ENCODE results near the gene DIP2C. TPM values are rescaled to one million over a fixed set of nuclear protein-coding genes. Genes with fewer than 3 reads are reported as not detected.

The DIP2C gene
- total RNA-seq, 1 donor from 2014 or later = 0.53 TPM

GRCh38 chr10:519055-519715, 170.3 kb downstream of the DIP2C start:
- no peaks in the 10 kb centered on the region for H3K27me3 ChIP-seq (ENCODE audit: control insufficient read depth, insufficient read depth, low read length)
- FAIRE-seq = no peak
- no peak for TF ChIP-seq CTCF (IDR thresholded peaks at IDR 0.05; ENCODE audit: insufficient read depth, low read length, severe bottlenecking)
- DNase-seq (ENCODE audit: low read depth) = no peak
- H3K4me3 ChIP-seq (ENCODE audit: low read depth, low read length) = no peak overlapping the region
- H3K36me3 ChIP-seq (ENCODE audit: control insufficient read depth, insufficient read depth, low read length) = no peaks in the 10 kb centered on the region

- FAIRE-seq = no peak
- no peak for DNase-seq (ENCODE audit: low read depth)
- TF ChIP-seq CTCF (IDR thresholded peaks at IDR 0.05; ENCODE audit: insufficient read depth, low read length, severe bottlenecking) = no peak
- no peaks in the 10 kb centered on the region for H3K27me3 ChIP-seq (ENCODE audit: control insufficient read depth, insufficient read depth, low read length)
- no peak overlapping the region for H3K4me3 ChIP-seq (ENCODE audit: low read depth, low read length)
- no peaks in the 10 kb centered on the region for H3K36me3 ChIP-seq (ENCODE audit: control insufficient read depth, insufficient read depth, low read length)
Measured at GRCh38 chr10:517872-518475, 171.5 kb downstream of the DIP2C start.

- no peak for DNase-seq (ENCODE audit: low read depth)
- Histone ChIP-seq H3K36me3 (ENCODE audit: control insufficient read depth, insufficient read depth, low read length) (no peaks in the 10 kb centered on the region), H3K27me3 (ENCODE audit: control insufficient read depth, insufficient read depth, low read length) (no peaks in the 10 kb centered on the region), H3K4me3 (ENCODE audit: low read depth, low read length) (no peak overlapping the region)
- TF ChIP-seq CTCF (IDR thresholded peaks at IDR 0.05; ENCODE audit: insufficient read depth, low read length, severe bottlenecking) = no peak
- FAIRE-seq = no peak
Measured at GRCh38 chr10:517241-517830, 172.1 kb downstream of the DIP2C start.

- no peak for FAIRE-seq
Measured at GRCh38 chr10:516764-517163, 172.7 kb downstream of the DIP2C start.

GRCh38 chr10:515674-516073, 173.8 kb downstream of the DIP2C start:
- DNase-seq (ENCODE audit: low read depth) (no peak), FAIRE-seq (no peak)
- Histone ChIP-seq H3K36me3 (ENCODE audit: control insufficient read depth, insufficient read depth, low read length) (no peaks in the 10 kb centered on the region), H3K27me3 (ENCODE audit: control insufficient read depth, insufficient read depth, low read length) (no peaks in the 10 kb centered on the region), H3K4me3 (ENCODE audit: low read depth, low read length) (no peak overlapping the region)
- TF ChIP-seq CTCF (IDR thresholded peaks at IDR 0.05; ENCODE audit: insufficient read depth, low read length, severe bottlenecking) = no peak

More at GRCh38 chr10:516764-517163, 172.7 kb downstream of the DIP2C start:
- no peak for TF ChIP-seq CTCF (IDR thresholded peaks at IDR 0.05; ENCODE audit: insufficient read depth, low read length, severe bottlenecking)
- Histone ChIP-seq H3K36me3 (ENCODE audit: control insufficient read depth, insufficient read depth, low read length) (no peaks in the 10 kb centered on the region), H3K4me3 (ENCODE audit: low read depth, low read length) (no peak overlapping the region), H3K27me3 (ENCODE audit: control insufficient read depth, insufficient read depth, low read length) (no peaks in the 10 kb centered on the region)
- DNase-seq (ENCODE audit: low read depth) = no peak

All from bronchial epithelial cell (primary cell).